Muscle layer of duodenum (tissue), 2 donors: ENCODE measurements around the gene SGF29.

ENCODE experiments used
- H3K27ac ChIP-seq: one replicate; pipeline ENCODE4 v1.7.0; 2013; ENCODE audit warnings: mild to moderate bottlenecking, low read length
- H3K27me3 ChIP-seq: one replicate; pipeline ENCODE4 v1.7.0; 2013; ENCODE audit warnings: low read depth, mild to moderate bottlenecking, control low read depth, low read length
- H3K36me3 ChIP-seq, 2 donors: one replicate each; pipeline ENCODE4 v1.7.0; 2013; ENCODE audit warnings: low read length in 2 of 2, control low read depth in 1 of 2, mild to moderate bottlenecking in 1 of 2; ENCODE audit not compliant: insufficient read depth in 2 of 2, control insufficient read depth in 1 of 2
- H3K4me1 ChIP-seq, 2 donors: one replicate each; pipeline ENCODE4 v1.7.0; 2013; ENCODE audit warnings: low read length in 2 of 2, mild to moderate bottlenecking in 2 of 2, control low read depth in 1 of 2, moderate library complexity in 1 of 2; ENCODE audit not compliant: insufficient read depth in 2 of 2, control insufficient read depth in 1 of 2
- H3K4me3 ChIP-seq, 2 donors: one replicate each; pipeline ENCODE4 v1.7.0; 2013; ENCODE audit warnings: low read length in 2 of 2, low read depth in 1 of 2, mild to moderate bottlenecking in 1 of 2
- H3K9me3 ChIP-seq, 2 donors: one replicate each; pipeline ENCODE4 v1.7.0; 2013; ENCODE audit warnings: low read length in 2 of 2, control low read depth in 1 of 2, mild to moderate bottlenecking in 1 of 2; ENCODE audit not compliant: control insufficient read depth in 1 of 2
- donor health status: healthy.

The SGF29 gene

GRCh38 chr16:28569968-28570752 lies 16.4 kb downstream of the SGF29 start:
- Histone ChIP-seq H3K27ac (no peak overlapping the region), H3K4me3 (no peak overlapping the region), H3K36me3 (peaks cover 0 to 10% of the 10 kb centered on the region in 2 donors), H3K4me1 (peaks cover 9 to 19% of the 10 kb centered on the region in 2 donors), H3K27me3 (no peaks in the 10 kb centered on the region), H3K9me3 (peaks cover 0 to 6% of the 10 kb centered on the region in 2 donors)

GRCh38 chr16:28572696-28573510 lies 19.2 kb downstream of the SGF29 start:
- Histone ChIP-seq H3K27me3 (no peaks in the 10 kb centered on the region), H3K9me3 (no peaks in the 10 kb centered on the region), H3K27ac (peak overlapping the region; percentile 31), H3K36me3 (no peaks in the 10 kb centered on the region), H3K4me1 (peaks cover 9 to 19% of the 10 kb centered on the region in 2 donors), H3K4me3 (no peak overlapping the region)

GRCh38 chr16:28573738-28574718 lies 20.3 kb downstream of the SGF29 start:
- H3K4me3 ChIP-seq = no peak overlapping the region
- no peaks in the 10 kb centered on the region for H3K36me3 ChIP-seq
- H3K9me3 ChIP-seq = no peaks in the 10 kb centered on the region
- no peak overlapping the region for H3K27ac ChIP-seq
- H3K4me1 ChIP-seq = peaks cover 9 to 19% of the 10 kb centered on the region in 2 donors
- H3K27me3 ChIP-seq = no peaks in the 10 kb centered on the region

- no peak overlapping the region for H3K27ac ChIP-seq
- no peak overlapping the region for H3K4me3 ChIP-seq
- no peaks in the 10 kb centered on the region for H3K36me3 ChIP-seq
- H3K9me3 ChIP-seq = no peaks in the 10 kb centered on the region
- no peaks in the 10 kb centered on the region for H3K27me3 ChIP-seq
- H3K4me1 ChIP-seq = peaks cover 9 to 19% of the 10 kb centered on the region in 2 donors
Measured at GRCh38 chr16:28574925-28575324, 21.2 kb downstream of the SGF29 start.

GRCh38 chr16:28575446-28576109 lies 21.9 kb downstream of the SGF29 start:
- Histone ChIP-seq H3K4me1 (peaks cover 9 to 19% of the 10 kb centered on the region in 2 donors), H3K36me3 (no peaks in the 10 kb centered on the region), H3K27me3 (no peaks in the 10 kb centered on the region), H3K4me3 (no peak overlapping the region), H3K27ac (no peak overlapping the region), H3K9me3 (no peaks in the 10 kb centered on the region)

- H3K27ac ChIP-seq = no peak overlapping the region
- no peaks in the 10 kb centered on the region for H3K4me1 ChIP-seq
- no peaks in the 10 kb centered on the region for H3K27me3 ChIP-seq
- no peak overlapping the region for H3K4me3 ChIP-seq
- H3K9me3 ChIP-seq = no peaks in the 10 kb centered on the region
- peaks cover 21 to 43% of the 10 kb centered on the region in 2 donors for H3K36me3 ChIP-seq
Measured at GRCh38 chr16:28580726-28581315, 27.1 kb downstream of the SGF29 start.

GRCh38 chr16:28585674-28586073 lies 32.0 kb downstream of the SGF29 start:
- Histone ChIP-seq H3K4me3 (no peak overlapping the region), H3K27ac (no peak overlapping the region), H3K4me1 (no peaks in the 10 kb centered on the region), H3K36me3 (peaks cover 32 to 82% of the 10 kb centered on the region in 2 donors), H3K27me3 (no peaks in the 10 kb centered on the region), H3K9me3 (no peaks in the 10 kb centered on the region)

- Histone ChIP-seq H3K36me3 (peaks cover 32 to 81% of the 10 kb centered on the region in 2 donors), H3K9me3 (no peaks in the 10 kb centered on the region), H3K27ac (no peak overlapping the region), H3K4me1 (no peaks in the 10 kb centered on the region), H3K27me3 (no peaks in the 10 kb centered on the region), H3K4me3 (no peak overlapping the region)
Measured at GRCh38 chr16:28586466-28586865, 32.7 kb downstream of the SGF29 start.

GRCh38 chr16:28587386-28587785 lies 33.7 kb downstream of the SGF29 start:
- Histone ChIP-seq H3K36me3 (peaks cover 27 to 78% of the 10 kb centered on the region in 2 donors), H3K27ac (no peak overlapping the region), H3K4me3 (no peak overlapping the region), H3K4me1 (no peaks in the 10 kb centered on the region), H3K27me3 (no peaks in the 10 kb centered on the region), H3K9me3 (no peaks in the 10 kb centered on the region)

GRCh38 chr16:28589069-28589468 lies 35.3 kb downstream of the SGF29 start:
- no peak overlapping the region for H3K27ac ChIP-seq
- no peaks in the 10 kb centered on the region for H3K4me1 ChIP-seq
- H3K4me3 ChIP-seq = no peak overlapping the region
- no peaks in the 10 kb centered on the region for H3K27me3 ChIP-seq
- H3K36me3 ChIP-seq = peaks cover 19 to 66% of the 10 kb centered on the region in 2 donors
- no peaks in the 10 kb centered on the region for H3K9me3 ChIP-seq
